OCI-LY7 (cell line): ENCODE data around the gene TSPAN5. TPM values are rescaled to one million over a fixed set of nuclear protein-coding genes. Genes with fewer than 3 reads are reported as not detected.

Experiments
- BruUV-seq: library from RNA; stranded (reverse); fragments of 400-500 nt; replicated peaks from 2 replicates; lab custom pipeline; 2021; lab: Mats Ljungman, UMichigan
- CTCF ChIA-PET: fragments of 300-600 bp; sonication (Branson Sonifier 250); formaldehyde crosslinking; loops from one replicate; lab custom pipeline; 2022; ENCODE audit warnings: antibody characterized with exemption; ENCODE audit not compliant: unreplicated experiment; lab: Charles Lee
- POLR2A ChIA-PET: fragments of 300-600 bp; sonication (Branson Sonifier 250); formaldehyde crosslinking; loops from one replicate; lab custom pipeline; 2022; ENCODE audit warnings: antibody characterized with exemption; lab: Charles Lee
- DNase-seq: peaks from one replicate; pipeline ENCODE4 v3.0.0-alpha.2; 2015; ENCODE audit warnings: low spot score
- H2AFZ ChIP-seq: fragments of 200-600 bp; sonication (generic), shearing (Covaris generic); 2 replicates; pipeline ENCODE4 v1.6.1; 2014; ENCODE audit warnings: mild to moderate bottlenecking, antibody characterized with exemption, low read length, moderate library complexity
- H3K27ac ChIP-seq: fragments of 200-600 bp; sonication (generic); 2 replicates; pipeline ENCODE4 v1.5.1; 2014; ENCODE audit warnings: mixed run types, low read depth, mild to moderate bottlenecking, moderate library complexity, low read length, inconsistent platforms; ENCODE audit not compliant: poor library complexity, severe bottlenecking
- H3K36me3 ChIP-seq: fragments of 200-600 bp; sonication (generic); 2 replicates; pipeline ENCODE4 v1.6.1; 2014; ENCODE audit warnings: mild to moderate bottlenecking, antibody characterized with exemption, low read length, moderate library complexity, mixed read lengths; ENCODE audit not compliant: insufficient read depth
- H3K4me1 ChIP-seq: fragments of 200-600 bp; sonication (generic); 2 replicates; pipeline ENCODE4 v1.5.1; 2014; ENCODE audit warnings: mild to moderate bottlenecking, low read length; ENCODE audit not compliant: insufficient read depth, poor library complexity, severe bottlenecking
- H3K4me2 ChIP-seq: fragments of 200-600 bp; sonication (generic); 2 replicates; pipeline ENCODE4 v1.6.1; 2014; ENCODE audit warnings: mild to moderate bottlenecking, low read length
- H3K4me3 ChIP-seq: fragments of 200-600 bp; sonication (generic); 2 replicates; pipeline ENCODE4 v1.5.1; 2014; ENCODE audit warnings: mild to moderate bottlenecking, low read depth, low read length; ENCODE audit not compliant: poor library complexity, severe bottlenecking
- H3K79me2 ChIP-seq: fragments of 200-600 bp; sonication (generic); 2 replicates; pipeline ENCODE4 v1.6.1; 2016; ENCODE audit warnings: low read depth, mild to moderate bottlenecking, low read length, moderate library complexity, mixed read lengths; ENCODE audit not compliant: insufficient read depth
- H3K9me2 ChIP-seq: fragments of 200-600 bp; sonication (generic); 2 replicates; pipeline ENCODE4 v1.6.1; 2016; ENCODE audit warnings: mild to moderate bottlenecking, low read length, mixed read lengths; ENCODE audit not compliant: insufficient read depth
- H3K9me3 ChIP-seq: fragments of 200-600 bp; sonication (generic); 2 replicates; pipeline ENCODE4 v1.6.1; 2014; ENCODE audit warnings: mild to moderate bottlenecking, mixed run types, low read length, mixed read lengths
- H4K20me1 ChIP-seq: fragments of 200-600 bp; sonication (generic); 2 replicates; pipeline ENCODE4 v1.6.1; 2014; ENCODE audit warnings: mild to moderate bottlenecking, antibody characterized with exemption, low read length, moderate library complexity, mixed read lengths; ENCODE audit not compliant: insufficient read depth
- EZH2phosphoT487 ChIP-seq: fragments of 200-600 bp; sonication (generic); IDR thresholded peaks from 2 replicates; pipeline ENCODE4 v1.6.1; 2018; ENCODE audit warnings: low read depth, borderline replicate concordance, mild to moderate bottlenecking, mixed run types, antibody characterized with exemption, low read length, moderate library complexity, mixed read lengths
- intact Hi-C: fragments of 100-400 bp; cut with micrococcal nuclease; formaldehyde crosslinking; loops from one replicate; pipeline ENCODE4 v1.10.0; 2022; ENCODE audit not compliant: unreplicated experiment
- total RNA-seq, 2 experiments: library from RNA; depleted of rRNA in 1 of 2; stranded (reverse); fragments of >200 nt in 1 of 2; shearing (Covaris generic) in 1 of 2; gene quantifications; 2 replicates each; pipeline ENCODE4 v1.2.3, GENCODE V29; 2014 to 2022
- TF ChIP-seq, protein P1 (sequence below): fragments of 200-600 bp; sonication (generic); conservative IDR thresholded peaks from 2 replicates; pipeline ENCODE4 v1.5.1; 2014; ENCODE audit warnings: mild to moderate bottlenecking, antibody characterized with exemption, low read length, moderate library complexity, mixed read lengths

Gene TSPAN5
- total RNA-seq, 2 experiments from 2014 or later: not detected

DNA sequence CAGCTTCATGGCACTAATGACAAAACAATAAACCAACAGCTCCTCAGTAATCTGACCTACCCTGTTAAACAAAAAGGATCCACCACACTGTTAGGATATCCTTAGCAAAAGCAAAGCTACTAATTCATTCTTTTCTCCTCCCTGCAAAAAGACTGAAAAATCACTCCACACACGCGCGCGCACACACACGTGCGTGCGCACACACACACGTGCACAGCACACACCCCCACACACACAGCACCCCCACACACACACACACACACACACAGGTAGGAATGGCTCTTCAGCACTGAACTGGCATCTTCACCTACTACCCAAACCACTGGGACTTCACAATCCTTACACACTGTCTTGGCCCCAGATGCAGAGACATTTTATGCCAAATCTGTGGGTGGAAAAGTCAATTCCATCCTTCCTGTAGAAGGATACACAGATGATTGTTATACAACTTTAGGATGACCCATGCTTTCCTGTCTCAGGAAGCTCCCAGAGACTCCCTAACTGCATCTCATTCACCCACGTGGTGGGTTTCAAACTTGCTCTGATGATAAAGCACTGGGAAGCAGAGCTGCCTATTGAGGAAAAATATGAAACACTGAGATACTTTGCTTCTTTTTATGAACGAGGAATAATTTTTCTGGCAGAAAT lies 102.5 kb downstream of the TSPAN5 start:
- Histone ChIP-seq H3K36me3 (no peaks in the 10 kb centered on the region), H3K4me3 (no peak overlapping the region), H3K9me2 (no peaks in the 10 kb centered on the region), H3K79me2 (no peaks in the 10 kb centered on the region), H2AFZ (no peak overlapping the region), H3K9me3 (no peaks in the 10 kb centered on the region), H3K27ac (no peak overlapping the region), H4K20me1 (no peaks in the 10 kb centered on the region), H3K4me2 (no peak overlapping the region), H3K4me1 (no peaks in the 10 kb centered on the region)
- DNase-seq: no peak
- no TSS peak for BruUV-seq
- TF ChIP-seq, protein P1, sequence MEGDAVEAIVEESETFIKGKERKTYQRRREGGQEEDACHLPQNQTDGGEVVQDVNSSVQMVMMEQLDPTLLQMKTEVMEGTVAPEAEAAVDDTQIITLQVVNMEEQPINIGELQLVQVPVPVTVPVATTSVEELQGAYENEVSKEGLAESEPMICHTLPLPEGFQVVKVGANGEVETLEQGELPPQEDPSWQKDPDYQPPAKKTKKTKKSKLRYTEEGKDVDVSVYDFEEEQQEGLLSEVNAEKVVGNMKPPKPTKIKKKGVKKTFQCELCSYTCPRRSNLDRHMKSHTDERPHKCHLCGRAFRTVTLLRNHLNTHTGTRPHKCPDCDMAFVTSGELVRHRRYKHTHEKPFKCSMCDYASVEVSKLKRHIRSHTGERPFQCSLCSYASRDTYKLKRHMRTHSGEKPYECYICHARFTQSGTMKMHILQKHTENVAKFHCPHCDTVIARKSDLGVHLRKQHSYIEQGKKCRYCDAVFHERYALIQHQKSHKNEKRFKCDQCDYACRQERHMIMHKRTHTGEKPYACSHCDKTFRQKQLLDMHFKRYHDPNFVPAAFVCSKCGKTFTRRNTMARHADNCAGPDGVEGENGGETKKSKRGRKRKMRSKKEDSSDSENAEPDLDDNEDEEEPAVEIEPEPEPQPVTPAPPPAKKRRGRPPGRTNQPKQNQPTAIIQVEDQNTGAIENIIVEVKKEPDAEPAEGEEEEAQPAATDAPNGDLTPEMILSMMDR: no peak
- TF ChIP-seq EZH2phosphoT487: no peak
- intact Hi-C loops: no loop called here
- ChIA-PET CTCF (no interaction called here), POLR2A (interaction anchor here (0.6 to 0.8 kb wide), 2 partner anchors 46 to 431 kb away, joined by 3 read pairs; no protein-coding TSS in a partner anchor)

DNA sequence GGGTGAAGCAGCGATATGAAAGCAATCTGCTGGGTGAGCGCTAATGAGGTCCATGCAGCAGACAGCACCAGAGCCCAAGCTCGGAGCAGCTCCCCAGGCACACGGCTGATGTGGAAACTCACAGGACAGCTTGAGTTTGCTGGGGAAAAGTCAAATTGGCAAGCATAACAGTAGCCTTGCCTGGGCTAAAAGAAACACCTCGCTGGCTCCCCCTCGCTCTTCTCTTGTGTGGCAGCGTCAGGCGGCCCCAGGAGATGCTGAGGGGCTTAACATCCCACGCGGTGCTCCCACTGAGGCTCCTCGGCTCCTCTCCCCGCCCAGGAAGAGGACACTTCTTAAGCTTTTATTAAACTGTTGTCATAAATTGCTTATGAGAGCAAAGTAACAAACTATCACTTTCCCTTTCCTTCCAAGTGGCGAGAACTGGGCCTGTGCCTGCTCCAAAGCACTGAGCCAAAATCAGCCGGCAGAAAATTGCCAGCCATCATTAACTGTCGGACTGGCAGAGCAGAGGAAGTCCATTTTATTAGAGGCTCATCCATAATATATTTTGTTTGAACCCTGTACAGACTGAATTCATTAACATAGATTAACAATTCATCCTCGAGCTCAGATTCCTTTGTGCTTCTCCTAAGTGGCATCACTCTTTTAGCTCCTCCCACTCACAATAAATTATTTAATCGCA lies 111.4 kb downstream of the TSPAN5 start:
- Histone ChIP-seq H3K4me1 (no peaks in the 10 kb centered on the region), H3K4me2 (no peak overlapping the region), H2AFZ (no peak overlapping the region), H3K36me3 (no peaks in the 10 kb centered on the region), H4K20me1 (no peaks in the 10 kb centered on the region), H3K27ac (no peak overlapping the region), H3K9me3 (no peaks in the 10 kb centered on the region), H3K9me2 (no peaks in the 10 kb centered on the region), H3K79me2 (no peaks in the 10 kb centered on the region), H3K4me3 (no peak overlapping the region)
- DNase-seq: no peak
- BruUV-seq: no TSS peak
- ChIA-PET CTCF (no interaction called here), POLR2A (interaction anchor here (0.7 kb wide), 1 partner anchor 10 kb away, joined by 12 read pairs; no protein-coding TSS in a partner anchor)
- TF ChIP-seq, protein P1: no peak
- TF ChIP-seq EZH2phosphoT487: no peak
- intact Hi-C loops: no loop called here
